A673 (cell line): ENCODE measurements around the gene RANBP10.

ENCODE experiments used
- CTCF ChIP-seq: fragments of 300-800, 200-600 bp; sonication (generic); conservative IDR thresholded peaks from 2 replicates; pipeline ENCODE4 v1.5.1; 2017; ENCODE audit warnings: low read depth, mild to moderate bottlenecking, antibody characterized with exemption, low read length, moderate library complexity, mixed read lengths
- EZH2 ChIP-seq: fragments of 200-600 bp; sonication (generic); IDR thresholded peaks from 2 replicates; pipeline ENCODE4 v1.6.1; 2017; ENCODE audit warnings: borderline replicate concordance, low read depth, mild to moderate bottlenecking, mixed read lengths, antibody characterized with exemption, low read length; ENCODE audit not compliant: poor library complexity, severe bottlenecking

- TF ChIP-seq CTCF, result no peak
- no peak for TF ChIP-seq EZH2
Observed at GRCh38 chr16:67676939-67677338, 129.4 kb downstream of the RANBP10 start.
